K562 (cell line): ENCODE data around the gene CERS6. TPM values are rescaled to one million over a fixed set of nuclear protein-coding genes. Genes with fewer than 3 reads are reported as not detected.

Source experiments
- ATAC-seq: fragments of 200-7000 bp; cut with Tn5 transposase; 3 replicates; pipeline ENCODE4 v1.9.1; 2020; ENCODE audit warnings: moderate library complexity
- BruUV-seq: library from RNA; stranded (reverse); fragments of 400-500 nt; replicated peaks from 2 replicates; lab custom pipeline; 2021; lab: Mats Ljungman, UMichigan
- CTCF ChIA-PET: fragments of 300-600 bp; formaldehyde crosslinking; extraction: SDS; loops from one replicate; lab custom pipeline; 2021; ENCODE audit warnings: low intra/inter-chr PET ratio; lab: Yijun Ruan, JAX
- POLR2A ChIA-PET: fragments of 300-600, 350-650 bp; sonication (Branson Sonifier 250); formaldehyde crosslinking; extraction: SDS; loops from one replicate; lab custom pipeline; 2021; ENCODE audit warnings: antibody characterized with exemption, inconsistent platforms; lab: Yijun Ruan, JAX
- DNase-seq, 4 experiments: peaks; one replicate each; pipeline versions ENCODE4 v3.0.0 to v3.0.0-alpha.2; 2011 to 2018; ENCODE audit warnings: low spot score in 3 of 4, mixed read lengths in 3 of 4; ENCODE audit errors: extremely low read depth in 1 of 4
- FAIRE-seq: peaks from 2 replicates; lab custom pipeline; 2011; peaks lifted over from hg19 to GRCh38; lab: Jason Lieb, UNC
- H2AFZ ChIP-seq: 2 replicates; pipeline ENCODE4 v1.6.0; 2011; ENCODE audit warnings: low read depth, low read length, control low read depth, inconsistent platforms
- H3K27ac ChIP-seq: fragments of 200-600 bp; 3 replicates; pipeline ENCODE4 v1.8.0; 2011; ENCODE audit warnings: low read depth, mild to moderate bottlenecking, control low read depth, inconsistent platforms, low read length, moderate library complexity, mixed read lengths; ENCODE audit errors: extremely low read depth
- H3K27me3 ChIP-seq, 2 experiments: fragments of 300-600 bp in 1 of 2; 2 replicates in 1 of 2; 3 replicates in 1 of 2; pipeline versions ENCODE4 v1.6.0 to v1.8.0; 2011; ENCODE audit warnings: inconsistent platforms in 2 of 2, low read length in 2 of 2, mild to moderate bottlenecking in 1 of 2, mixed read lengths in 1 of 2, moderate library complexity in 1 of 2; ENCODE audit not compliant: control insufficient read depth in 2 of 2, insufficient read depth in 2 of 2
- H3K36me3 ChIP-seq: fragments of 300-600 bp; 3 replicates; pipeline ENCODE4 v1.8.0; 2011; ENCODE audit warnings: mild to moderate bottlenecking, low read length, inconsistent platforms; ENCODE audit not compliant: control insufficient read depth, insufficient read depth
- H3K4me1 ChIP-seq, 2 experiments: fragments of 200-600 bp in 1 of 2; replicated peaks in 1 of 2; 2 replicates in 1 of 2; 3 replicates in 1 of 2; pipeline versions ENCODE4 v1.5.1 to v1.8.0; 2011; ENCODE audit warnings: inconsistent platforms in 2 of 2, low read length in 2 of 2, mild to moderate bottlenecking in 1 of 2, mixed read lengths in 1 of 2, moderate library complexity in 1 of 2; ENCODE audit not compliant: control insufficient read depth in 2 of 2, insufficient read depth in 2 of 2
- H3K4me2 ChIP-seq: 2 replicates; pipeline ENCODE4 v1.6.1; 2011; ENCODE audit warnings: low read length, control low read depth, inconsistent platforms, mixed read lengths; ENCODE audit not compliant: insufficient read depth
- H3K4me3 ChIP-seq: fragments of 200-600 bp; sonication (generic), shearing (Covaris generic); 2 replicates; pipeline ENCODE4 v1.5.1; 2016; ENCODE audit warnings: control low read depth, inconsistent platforms
- H3K79me2 ChIP-seq: fragments of 200-600 bp; 3 replicates; pipeline ENCODE4 v1.8.0; 2011; ENCODE audit warnings: low read length, inconsistent platforms; ENCODE audit not compliant: control insufficient read depth, insufficient read depth
- H3K9ac ChIP-seq, 2 experiments: 2 replicates each; pipeline versions ENCODE4 v1.6.0 to v1.6.1; 2011; ENCODE audit warnings: low read depth in 2 of 2, low read length in 2 of 2, control low read depth in 1 of 2, inconsistent platforms in 1 of 2, mild to moderate bottlenecking in 1 of 2, mixed read lengths in 1 of 2; ENCODE audit not compliant: insufficient read depth in 1 of 2
- H3K9me1 ChIP-seq: one replicate; pipeline ENCODE4 v1.6.0; 2011; ENCODE audit warnings: inconsistent platforms, mild to moderate bottlenecking, low read length, moderate library complexity; ENCODE audit not compliant: control insufficient read depth, insufficient read depth
- H3K9me3 ChIP-seq: replicated peaks from 2 replicates; pipeline ENCODE4 v1.5.1; 2011; ENCODE audit warnings: low read depth, low read length, inconsistent platforms; ENCODE audit not compliant: control insufficient read depth, insufficient read depth
- H4K20me1 ChIP-seq: replicated peaks from 2 replicates; pipeline ENCODE4 v1.6.1; 2011; ENCODE audit warnings: low read length, inconsistent platforms, mixed read lengths; ENCODE audit not compliant: control insufficient read depth, insufficient read depth
- ADNP ChIP-seq: fragments of 200-800 bp; sonication (Bioruptor generic); IDR thresholded peaks from 2 replicates; pipeline ENCODE4 v1.6.1; 2016; ENCODE audit warnings: missing genetic modification characterization, missing compliant biosample characterization
- DIDO1 ChIP-seq: fragments of 450-650 bp; IDR thresholded peaks from 2 replicates; pipeline ENCODE4 v1.6.1; 2016; ENCODE audit warnings: low read depth, missing biosample characterization, missing genetic modification characterization
- HINFP ChIP-seq: fragments of 450-650 bp; conservative IDR thresholded peaks from 2 replicates; pipeline ENCODE4 v1.6.1; 2016; ENCODE audit warnings: missing genetic modification characterization, low read depth, mild to moderate bottlenecking, control low read depth, missing compliant biosample characterization
- IRF1 ChIP-seq: sonication (generic); formaldehyde crosslinking; IDR thresholded peaks from 2 replicates; pipeline ENCODE4 v1.8.0; 2022; ENCODE audit warnings: missing genetic modification reagents, mild to moderate bottlenecking, borderline replicate concordance
- MEIS2 ChIP-seq: fragments of 450-650 bp; IDR thresholded peaks from 2 replicates; pipeline ENCODE4 v1.6.1; 2014; ENCODE audit warnings: mild to moderate bottlenecking; ENCODE audit not compliant: partially characterized antibody
- MLLT1 ChIP-seq, 2 experiments: fragments of 450-650 bp; IDR thresholded peaks; 2 replicates each; pipeline ENCODE4 v1.6.1; 2016
- MTA1 ChIP-seq: fragments of 450-650 bp; IDR thresholded peaks from 2 replicates; pipeline ENCODE4 v1.6.1; 2017; ENCODE audit warnings: borderline replicate concordance
- POU5F1 ChIP-seq: fragments of 150-350 bp; IDR thresholded peaks from 2 replicates; pipeline ENCODE4 v1.6.1; 2014; ENCODE audit warnings: borderline replicate concordance, low read length, low read depth, mild to moderate bottlenecking; ENCODE audit not compliant: partially characterized antibody
- SMARCA4 ChIP-seq: fragments of 450-650 bp; IDR thresholded peaks from 2 replicates; pipeline ENCODE4 v1.6.1; 2016
- ZBTB2 ChIP-seq: fragments of 450-650 bp; IDR thresholded peaks from 2 replicates; pipeline ENCODE4 v1.6.1; 2016; ENCODE audit warnings: antibody characterized with exemption
- ZNF140 ChIP-seq: fragments of 250-450 bp; sonication (Bioruptor Pico); IDR thresholded peaks from 2 replicates; pipeline ENCODE4 v1.8.0; 2021; ENCODE audit warnings: moderate library complexity, mild to moderate bottlenecking, inconsistent platforms
- ZNF212 ChIP-seq: fragments of 450-650 bp; formaldehyde crosslinking; IDR thresholded peaks from 2 replicates; pipeline ENCODE4 v1.4.0; 2020; ENCODE audit warnings: mild to moderate bottlenecking
- ZNF311 ChIP-seq: fragments of 250-450 bp; sonication (Bioruptor Pico); IDR thresholded peaks from 2 replicates; pipeline ENCODE4 v1.4.0; 2020; ENCODE audit warnings: mild to moderate bottlenecking, moderate library complexity
- ZNF707 ChIP-seq: fragments of 250-450 bp; sonication (Bioruptor Pico); conservative IDR thresholded peaks from 2 replicates; pipeline ENCODE4 v1.8.0; 2022; ENCODE audit warnings: inconsistent platforms, mild to moderate bottlenecking, moderate library complexity
- ZNF780A ChIP-seq: fragments of 250-450 bp; sonication (Bioruptor Pico); IDR thresholded peaks from 2 replicates; pipeline ENCODE4 v1.5.0; 2021; ENCODE audit warnings: mild to moderate bottlenecking
- WGBS: fragments of 100-300 bp; shearing (Covaris generic); methylation state at CpG from one replicate; pipeline ENCODE4 v1.1.6; 2016; ENCODE audit warnings: low coverage, mixed read lengths; ENCODE audit not compliant: insufficient coverage; ENCODE audit errors: missing lambda C conversion rate; 5-methylcytosine and 5-hydroxymethylcytosine counted together
- in situ Hi-C: fragments of 300-500 bp; cut with MboI; formaldehyde crosslinking; loops from 4 replicates; pipeline ENCODE4 v1.15.0; 2018; ENCODE audit warnings: inconsistent platforms, mixed read lengths
- intact Hi-C: fragments of 100-400 bp; cut with micrococcal nuclease; formaldehyde crosslinking; loops from 2 replicates; pipeline ENCODE4 v1.14.2; 2022
- polyA plus RNA-seq, 8 experiments: library from polyadenylated mRNA; depleted of rRNA in 4 of 8; stranded (reverse) in 5 of 8; unstranded in 3 of 8; fragments of >200 nt; fragmentation: Nextera tagmentation in 2 of 8; fragmentation: Illumina TruSeq in 1 of 8; extraction: Ambion mirVana in 2 of 8; extraction: Trizol in 1 of 8; gene quantifications; 2 replicates each; pipeline versions ENCODE4 v1.2.1 to v1.2.3, GENCODE V29; 2011 to 2014; ENCODE audit warnings: inconsistent platforms in 1 of 8, missing spikeins in 1 of 8
- total RNA-seq, 7 experiments: library from RNA; depleted of rRNA in 6 of 7; stranded (reverse); fragments of >200 nt in 6 of 7; fragmentation: Illumina TruSeq in 2 of 7; extraction: Trizol in 2 of 7; gene quantifications; 2 replicates each; pipeline versions ENCODE4 v1.2.1 to v1.2.3, GENCODE V29; 2011 to 2021; ENCODE audit warnings: low replicate concordance in 1 of 7

The CERS6 gene
- total and polyA plus RNA-seq, 9 of the 15 experiments (the other 6 are each of a cell fraction or from before 2014, with no cell fraction given), result 1.6 to 13.6 (median 11.4) TPM

GRCh38 chr2:168801961-168802858 is 346.1 kb downstream of the CERS6 start, which contains the start of gene NOSTRIN:
NOSTRIN (plus strand) TSS chr2:168802637; CDS start chr2:168802647, 10 bp downstream.
- Histone ChIP-seq H3K4me2 (peak within 1 kb of the TSS; percentile 85), H3K27ac (peak within 1 kb of the TSS; percentile 89), H2AFZ (peak within 1 kb of the TSS; percentile 94), H3K9me1 (no peaks in the 10 kb centered on the region), H3K79me2 (peaks cover 46% of the 10 kb centered on the region), H3K9me3 (no peaks in the 10 kb centered on the region), H3K4me3 (peak within 1 kb of the TSS; percentile 38), H3K4me1 (peaks cover 18 to 81% of the 10 kb centered on the region in 2 experiments), H3K36me3 (peaks cover 4% of the 10 kb centered on the region), H3K9ac (peak within 1 kb of the TSS; percentile 67 to 87; a peak in 3 of 4 replicates), H4K20me1 (no peaks in the 10 kb centered on the region), H3K27me3 (no peaks in the 10 kb centered on the region)
- in situ Hi-C loops, result no loop called here
- FAIRE-seq (peak; percentile 79), DNase-seq (peak; percentile 51 to 87 (median 61)), ATAC-seq (peak; percentile 68)
- POLR2A ChIA-PET, result interaction anchor here (0.7 to 7.3 kb wide), 8 partner anchors 9 to 278 kb away, joined by 3 to 81 read pairs (median 4); no protein-coding TSS in a partner anchor
- WGBS, result 7% methylated on average over 10 of the region's 10 CpGs
- intact Hi-C loops, result loop anchor here (1.0 to 10.0 kb wide), 3 partner anchors 28 to 857 kb away; no protein-coding TSS in a partner anchor
- CTCF ChIA-PET, result no interaction called here
- BruUV-seq, result TSS peak; percentile 77
- peak; percentile 80 for TF ChIP-seq MEIS2
- peak; percentile 35; the same call in 1 of the 2 replicates for TF ChIP-seq DIDO1
- no peak for TF ChIP-seq ZNF707 (CRISPR knock-in tag)
- no peak for TF ChIP-seq ZNF780A (CRISPR knock-in tag)
- TF ChIP-seq ZNF140 (CRISPR knock-in tag), result no peak
- TF ChIP-seq ZNF212, result no peak
- no peak for TF ChIP-seq POU5F1
- TF ChIP-seq ZBTB2, result no peak; the same call in 1 of the 2 replicates
- TF ChIP-seq HINFP (tag), result no peak
- TF ChIP-seq MLLT1 (IDR thresholded peaks at IDR 0.05), result peak; percentile 15 to 41; a peak in 3 of 4 replicates
- TF ChIP-seq SMARCA4, result 0 out of 2 replicates have a peak, but pooled peaks have one; percentile 30
- no peak for TF ChIP-seq ADNP (tag)
- TF ChIP-seq ZNF311 (CRISPR knock-in tag), result 0 out of 2 replicates have a peak, but pooled peaks have one; percentile 49
- no peak for TF ChIP-seq MTA1
- TF ChIP-seq IRF1 (CRISPR knock-in tag), result no peak
